ENCODE measurements around the gene SPAG9.

DNA sequence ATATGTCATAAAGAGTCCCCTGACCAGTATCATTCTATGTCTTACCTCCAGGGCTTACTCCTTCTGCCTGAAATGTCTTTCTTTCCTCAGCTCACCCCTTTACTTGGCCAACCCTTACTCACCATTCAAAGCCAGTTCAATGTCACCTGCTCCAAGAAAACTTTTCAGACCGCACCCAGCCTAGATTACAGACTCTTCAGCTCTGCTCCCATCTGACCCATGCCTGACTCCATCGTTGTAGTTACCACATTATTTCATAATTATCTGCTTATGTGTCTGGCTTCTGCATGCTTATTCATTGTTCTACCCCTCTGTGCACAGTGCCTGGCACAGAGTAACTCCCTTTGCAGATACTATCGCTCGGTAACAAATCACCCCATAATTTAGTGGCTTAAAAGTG lies 192.0 kb downstream of the SPAG9 start:
- TF ChIP-seq, protein P1, sequence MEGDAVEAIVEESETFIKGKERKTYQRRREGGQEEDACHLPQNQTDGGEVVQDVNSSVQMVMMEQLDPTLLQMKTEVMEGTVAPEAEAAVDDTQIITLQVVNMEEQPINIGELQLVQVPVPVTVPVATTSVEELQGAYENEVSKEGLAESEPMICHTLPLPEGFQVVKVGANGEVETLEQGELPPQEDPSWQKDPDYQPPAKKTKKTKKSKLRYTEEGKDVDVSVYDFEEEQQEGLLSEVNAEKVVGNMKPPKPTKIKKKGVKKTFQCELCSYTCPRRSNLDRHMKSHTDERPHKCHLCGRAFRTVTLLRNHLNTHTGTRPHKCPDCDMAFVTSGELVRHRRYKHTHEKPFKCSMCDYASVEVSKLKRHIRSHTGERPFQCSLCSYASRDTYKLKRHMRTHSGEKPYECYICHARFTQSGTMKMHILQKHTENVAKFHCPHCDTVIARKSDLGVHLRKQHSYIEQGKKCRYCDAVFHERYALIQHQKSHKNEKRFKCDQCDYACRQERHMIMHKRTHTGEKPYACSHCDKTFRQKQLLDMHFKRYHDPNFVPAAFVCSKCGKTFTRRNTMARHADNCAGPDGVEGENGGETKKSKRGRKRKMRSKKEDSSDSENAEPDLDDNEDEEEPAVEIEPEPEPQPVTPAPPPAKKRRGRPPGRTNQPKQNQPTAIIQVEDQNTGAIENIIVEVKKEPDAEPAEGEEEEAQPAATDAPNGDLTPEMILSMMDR (conservative IDR thresholded peaks at IDR 0.05; ENCODE audit: low read depth in 2 of 2), result no peak
- TF ChIP-seq JUNB (IDR thresholded peaks at IDR 0.05; ENCODE audit: unreplicated experiment) (no peak), POLR2AphosphoS5 (IDR thresholded peaks at IDR 0.05; ENCODE audit: low read depth) (no peak), EZH2 (IDR thresholded peaks at IDR 0.05; ENCODE audit: low read depth, unreplicated experiment) (no peak), CREB1 (CRISPR knock-in tag; IDR thresholded peaks at IDR 0.05; ENCODE audit: low read depth) (no peak), EZH2phosphoT487 (IDR thresholded peaks at IDR 0.05; ENCODE audit: unreplicated experiment) (no peak), ZNF331 (CRISPR knock-in tag; IDR thresholded peaks at IDR 0.05; ENCODE audit: low read depth) (no peak), ZNF114 (CRISPR knock-in tag; IDR thresholded peaks at IDR 0.05) (no peak), STAT1 (IDR thresholded peaks at IDR 0.05; ENCODE audit: unreplicated experiment) (no peak), NANOG (IDR thresholded peaks at IDR 0.05; ENCODE audit: borderline replicate concordance) (no peak), ZNF462 (CRISPR knock-in tag; IDR thresholded peaks at IDR 0.05) (no peak)
- TF ChIP-seq, protein P2, sequence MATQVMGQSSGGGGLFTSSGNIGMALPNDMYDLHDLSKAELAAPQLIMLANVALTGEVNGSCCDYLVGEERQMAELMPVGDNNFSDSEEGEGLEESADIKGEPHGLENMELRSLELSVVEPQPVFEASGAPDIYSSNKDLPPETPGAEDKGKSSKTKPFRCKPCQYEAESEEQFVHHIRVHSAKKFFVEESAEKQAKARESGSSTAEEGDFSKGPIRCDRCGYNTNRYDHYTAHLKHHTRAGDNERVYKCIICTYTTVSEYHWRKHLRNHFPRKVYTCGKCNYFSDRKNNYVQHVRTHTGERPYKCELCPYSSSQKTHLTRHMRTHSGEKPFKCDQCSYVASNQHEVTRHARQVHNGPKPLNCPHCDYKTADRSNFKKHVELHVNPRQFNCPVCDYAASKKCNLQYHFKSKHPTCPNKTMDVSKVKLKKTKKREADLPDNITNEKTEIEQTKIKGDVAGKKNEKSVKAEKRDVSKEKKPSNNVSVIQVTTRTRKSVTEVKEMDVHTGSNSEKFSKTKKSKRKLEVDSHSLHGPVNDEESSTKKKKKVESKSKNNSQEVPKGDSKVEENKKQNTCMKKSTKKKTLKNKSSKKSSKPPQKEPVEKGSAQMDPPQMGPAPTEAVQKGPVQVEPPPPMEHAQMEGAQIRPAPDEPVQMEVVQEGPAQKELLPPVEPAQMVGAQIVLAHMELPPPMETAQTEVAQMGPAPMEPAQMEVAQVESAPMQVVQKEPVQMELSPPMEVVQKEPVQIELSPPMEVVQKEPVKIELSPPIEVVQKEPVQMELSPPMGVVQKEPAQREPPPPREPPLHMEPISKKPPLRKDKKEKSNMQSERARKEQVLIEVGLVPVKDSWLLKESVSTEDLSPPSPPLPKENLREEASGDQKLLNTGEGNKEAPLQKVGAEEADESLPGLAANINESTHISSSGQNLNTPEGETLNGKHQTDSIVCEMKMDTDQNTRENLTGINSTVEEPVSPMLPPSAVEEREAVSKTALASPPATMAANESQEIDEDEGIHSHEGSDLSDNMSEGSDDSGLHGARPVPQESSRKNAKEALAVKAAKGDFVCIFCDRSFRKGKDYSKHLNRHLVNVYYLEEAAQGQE (IDR thresholded peaks at IDR 0.05; ENCODE audit: unreplicated experiment), result no peak
- TF ChIP-seq, protein P3, sequence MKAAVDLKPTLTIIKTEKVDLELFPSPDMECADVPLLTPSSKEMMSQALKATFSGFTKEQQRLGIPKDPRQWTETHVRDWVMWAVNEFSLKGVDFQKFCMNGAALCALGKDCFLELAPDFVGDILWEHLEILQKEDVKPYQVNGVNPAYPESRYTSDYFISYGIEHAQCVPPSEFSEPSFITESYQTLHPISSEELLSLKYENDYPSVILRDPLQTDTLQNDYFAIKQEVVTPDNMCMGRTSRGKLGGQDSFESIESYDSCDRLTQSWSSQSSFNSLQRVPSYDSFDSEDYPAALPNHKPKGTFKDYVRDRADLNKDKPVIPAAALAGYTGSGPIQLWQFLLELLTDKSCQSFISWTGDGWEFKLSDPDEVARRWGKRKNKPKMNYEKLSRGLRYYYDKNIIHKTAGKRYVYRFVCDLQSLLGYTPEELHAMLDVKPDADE (IDR thresholded peaks at IDR 0.05), result no peak
